CD14-positive monocyte (primary cell): ENCODE data around the gene LZTFL1. TPM values are rescaled to one million over a fixed set of nuclear protein-coding genes. Genes with fewer than 3 reads are reported as not detected.

Experiments
- DNase-seq, 3 donors: peaks; one replicate each; pipeline ENCODE4 v3.0.0-alpha.2; 2011 to 2022
- H2AFZ ChIP-seq: 2 replicates; pipeline ENCODE4 v1.6.0; 2012; ENCODE audit warnings: mild to moderate bottlenecking, low read depth, low read length, inconsistent platforms; ENCODE audit not compliant: insufficient read depth, poor library complexity, severe bottlenecking
- H3K27ac ChIP-seq, 2 donors: 1 replicate in 1 of 2; 2 replicates in 1 of 2; pipeline ENCODE4 v1.5.1; 2012 to 2013; ENCODE audit warnings: low read length in 2 of 2, control low read depth in 1 of 2, inconsistent platforms in 1 of 2, low read depth in 1 of 2, mild to moderate bottlenecking in 1 of 2
- H3K27me3 ChIP-seq, 2 donors: one replicate each; pipeline versions ENCODE4 v1.6.0 to v1.6.1; 2011 to 2013; ENCODE audit warnings: low read length in 2 of 2; ENCODE audit not compliant: control insufficient read depth in 2 of 2, insufficient read depth in 2 of 2
- H3K36me3 ChIP-seq, 2 donors: replicated peaks in 1 of 2; 1 replicate in 1 of 2; 2 replicates in 1 of 2; pipeline versions ENCODE4 v1.5.1 to v1.6.1; 2012 to 2013; ENCODE audit warnings: low read length in 2 of 2, control low read depth in 1 of 2, inconsistent platforms in 1 of 2, mild to moderate bottlenecking in 1 of 2; ENCODE audit not compliant: insufficient read depth in 2 of 2, control insufficient read depth in 1 of 2
- H3K4me1 ChIP-seq, 2 donors: 1 replicate in 1 of 2; 2 replicates in 1 of 2; pipeline versions ENCODE4 v1.5.1 to v1.6.1; 2012 to 2013; ENCODE audit warnings: low read length in 2 of 2, control low read depth in 1 of 2, inconsistent platforms in 1 of 2, mild to moderate bottlenecking in 1 of 2, moderate library complexity in 1 of 2; ENCODE audit not compliant: insufficient read depth in 2 of 2, control insufficient read depth in 1 of 2
- H3K4me2 ChIP-seq: replicated peaks from 2 replicates; pipeline ENCODE3; 2012; ENCODE audit warnings: low read length, moderate library complexity, mild to moderate bottlenecking; ENCODE audit not compliant: poor library complexity, severe bottlenecking; ENCODE audit errors: extremely low read depth
- H3K4me3 ChIP-seq, 3 experiments: fragments of 200-600 bp in 1 of 3; sonication (generic) in 1 of 3; replicated peaks in 1 of 3; 1 replicate in 2 of 3; 2 replicates in 1 of 3; pipeline ENCODE4 v1.5.1; 2011 to 2013; ENCODE audit warnings: low read length in 3 of 3, mild to moderate bottlenecking in 3 of 3, control low read depth in 2 of 3, low read depth in 2 of 3, inconsistent platforms in 1 of 3, moderate library complexity in 1 of 3
- H3K79me2 ChIP-seq: 2 replicates; pipeline ENCODE4 v1.6.0; 2012; ENCODE audit warnings: mild to moderate bottlenecking, control low read depth, inconsistent platforms, low read length, moderate library complexity; ENCODE audit not compliant: insufficient read depth
- H3K9ac ChIP-seq: 2 replicates; pipeline ENCODE4 v1.6.0; 2017; ENCODE audit warnings: low read length, mild to moderate bottlenecking; ENCODE audit not compliant: insufficient read depth, poor library complexity, severe bottlenecking
- H3K9me3 ChIP-seq, 2 donors: replicated peaks in 1 of 2; 1 replicate in 1 of 2; 2 replicates in 1 of 2; pipeline versions ENCODE4 v1.5.1 to v1.6.1; 2012 to 2013; ENCODE audit warnings: low read length in 2 of 2, control low read depth in 1 of 2; ENCODE audit not compliant: control insufficient read depth in 1 of 2, insufficient read depth in 1 of 2
- H4K20me1 ChIP-seq: 2 replicates; pipeline ENCODE4 v1.6.0; 2012; ENCODE audit warnings: mild to moderate bottlenecking, low read length, control low read depth, moderate library complexity; ENCODE audit not compliant: insufficient read depth
- H3K27ac Mint-ChIP-seq, 7 donors: one replicate each; pipeline ENCODE4 v1.8.0; 2020; ENCODE audit warnings: mild to moderate bottlenecking in 7 of 7, mixed read lengths in 7 of 7, moderate library complexity in 6 of 7, inconsistent platforms in 2 of 7
- H3K27me3 Mint-ChIP-seq, 3 donors: one replicate each; pipeline ENCODE4 v1.8.0; 2021 to 2022; ENCODE audit warnings: low read depth in 3 of 3, mild to moderate bottlenecking in 3 of 3, mixed read lengths in 3 of 3, moderate library complexity in 3 of 3, inconsistent platforms in 1 of 3
- H3K36me3 Mint-ChIP-seq, 2 donors: one replicate each; pipeline ENCODE4 v1.8.0; 2020; ENCODE audit warnings: mixed read lengths in 2 of 2, inconsistent platforms in 1 of 2, mild to moderate bottlenecking in 1 of 2
- H3K4me1 Mint-ChIP-seq: one replicate; pipeline ENCODE4 v1.8.0; 2020; ENCODE audit warnings: mild to moderate bottlenecking, mixed read lengths
- H3K4me3 Mint-ChIP-seq, 2 donors: one replicate each; pipeline ENCODE4 v1.8.0; 2020; ENCODE audit warnings: mild to moderate bottlenecking in 2 of 2, mixed read lengths in 2 of 2, moderate library complexity in 1 of 2
- H3K9me3 Mint-ChIP-seq, 7 donors: one replicate each; pipeline ENCODE4 v1.8.0; 2020 to 2022; ENCODE audit warnings: mixed read lengths in 7 of 7, mild to moderate bottlenecking in 6 of 7, moderate library complexity in 6 of 7, inconsistent platforms in 2 of 7
- CTCF ChIP-seq: fragments of 200-600 bp; IDR thresholded peaks from one replicate; pipeline ENCODE4 v1.8.0; 2022; ENCODE audit warnings: antibody characterized with exemption, mild to moderate bottlenecking
- WGBS: methylation state at CpG from one replicate; pipeline ENCODE4 v1.1.5; 2013; ENCODE audit warnings: missing lambda C conversion rate; ENCODE audit not compliant: insufficient coverage; 5-methylcytosine and 5-hydroxymethylcytosine counted together
- intact Hi-C, 2 donors: fragments of 100-400 bp; cut with micrococcal nuclease; formaldehyde crosslinking; loops; one replicate each; pipeline versions ENCODE4 v1.15.0 to v1.15.1; 2023
- polyA plus RNA-seq, 3 donors: library from polyadenylated mRNA; depleted of rRNA in 1 of 3; unstranded in 2 of 3; stranded (reverse) in 1 of 3; fragments of 300-500 nt in 2 of 3; fragments of >200 nt in 1 of 3; fragmentation: Illumina TruSeq in 2 of 3; gene quantifications; 1 replicate in 2 of 3; 2 replicates in 1 of 3; pipeline ENCODE4 v1.2.3, GENCODE V29; 2012 to 2021

Gene LZTFL1
- polyA plus RNA-seq, 3 donors, result 7.3 to 10.5 (median 7.5) TPM

GRCh38 chr3:45874677-45875346 lies 32.9 kb upstream of the LZTFL1 start:
- no peaks in the 10 kb centered on the region for H4K20me1 ChIP-seq
- no peak overlapping the region for H2AFZ ChIP-seq
- Mint-ChIP-seq H3K4me1 (peaks cover 2% of the 10 kb centered on the region), H3K4me3 (no peak overlapping the region), H3K27me3 (peaks cover 0 to 1% (median 1%) of the 10 kb centered on the region in 3 donors), H3K36me3 (no peaks in the 10 kb centered on the region), H3K27ac (no peak overlapping the region), H3K9me3 (peaks cover 0 to 4% (median 2%) of the 10 kb centered on the region in 7 donors)
- no peaks in the 10 kb centered on the region for H3K79me2 ChIP-seq
- DNase-seq, result no peak
- WGBS, result no CpG with 5 or more reads among the region's 5 CpGs
- H3K9me3 ChIP-seq, result no peaks in the 10 kb centered on the region
- TF ChIP-seq CTCF, result no peak
- intact Hi-C loops, result no loop called here
- no peaks in the 10 kb centered on the region for H3K36me3 ChIP-seq
- no peaks in the 10 kb centered on the region for H3K4me1 ChIP-seq
- H3K4me2 ChIP-seq, result no peak overlapping the region
- H3K4me3 ChIP-seq, result no peak overlapping the region
- no peaks in the 10 kb centered on the region for H3K27me3 ChIP-seq
- no peak overlapping the region for H3K27ac ChIP-seq
- H3K9ac ChIP-seq, result no peak overlapping the region

GRCh38 chr3:45873638-45874037 lies 31.7 kb upstream of the LZTFL1 start:
- no peak overlapping the region for H3K4me3 Mint-ChIP-seq
- H3K36me3 ChIP-seq, result no peaks in the 10 kb centered on the region
- no peak overlapping the region for H3K4me2 ChIP-seq
- no peak overlapping the region for H3K4me3 ChIP-seq
- no peak for DNase-seq
- H3K9me3 ChIP-seq, result no peaks in the 10 kb centered on the region
- no peaks in the 10 kb centered on the region for H3K36me3 Mint-ChIP-seq
- H3K4me1 ChIP-seq, result no peaks in the 10 kb centered on the region
- peak overlapping the region in 1 of 7 donors; percentile 4 for H3K27ac Mint-ChIP-seq
- H3K9me3 Mint-ChIP-seq, result peaks cover 0 to 4% (median 2%) of the 10 kb centered on the region in 7 donors
- no peaks in the 10 kb centered on the region for H4K20me1 ChIP-seq
- no peaks in the 10 kb centered on the region for H3K79me2 ChIP-seq
- H3K27me3 ChIP-seq, result no peaks in the 10 kb centered on the region
- H3K27me3 Mint-ChIP-seq, result peaks cover 0 to 4% (median 1%) of the 10 kb centered on the region in 3 donors
- no peak overlapping the region for H2AFZ ChIP-seq
- peaks cover 2% of the 10 kb centered on the region for H3K4me1 Mint-ChIP-seq
- H3K27ac ChIP-seq, result no peak overlapping the region
- H3K9ac ChIP-seq, result no peak overlapping the region
- 96% methylated on average over 4 of the region's 4 CpGs for WGBS
- intact Hi-C loops, result no loop called here
- TF ChIP-seq CTCF, result no peak
